A673 (cell line): Measurements from ENCODE around the gene PRKD1. TPM values are rescaled to one million over a fixed set of nuclear protein-coding genes. Genes with fewer than 3 reads are reported as not detected.
A peak's percentile ranks its signal among the peaks of the same experiment; 100 is the strongest.

ENCODE experiments used
- BruUV-seq: library from RNA; stranded (reverse); fragments of 400-500 nt; replicated peaks from 2 replicates; lab custom pipeline; 2021; lab: Mats Ljungman, UMichigan
- CTCF ChIA-PET: fragments of 300-600 bp; sonication (Branson Sonifier 250); formaldehyde crosslinking; loops from one replicate; lab custom pipeline; 2022; ENCODE audit warnings: antibody characterized with exemption; lab: Charles Lee
- POLR2A ChIA-PET: fragments of 300-600 bp; sonication (Branson Sonifier 250); formaldehyde crosslinking; loops from one replicate; lab custom pipeline; 2022; ENCODE audit warnings: antibody characterized with exemption; ENCODE audit not compliant: low non-redundant PET; lab: Charles Lee
- DNase-seq: peaks from one replicate; pipeline ENCODE4 v3.0.0-alpha.2; 2015; ENCODE audit warnings: low spot score
- H3K27ac ChIP-seq: fragments of 200-600 bp; sonication (generic); 2 replicates; pipeline ENCODE4 v1.5.1; 2016; ENCODE audit warnings: mixed run types, low read depth, mild to moderate bottlenecking, mixed read lengths, antibody characterized with exemption, low read length; ENCODE audit not compliant: poor library complexity, severe bottlenecking
- H3K27me3 ChIP-seq: fragments of 200-600 bp; sonication (generic); replicated peaks from 2 replicates; pipeline ENCODE4 v1.6.1; 2017; ENCODE audit warnings: mixed run types, low read depth, mild to moderate bottlenecking, mixed read lengths, antibody characterized with exemption, low read length; ENCODE audit not compliant: insufficient read depth, poor library complexity
- H3K36me3 ChIP-seq: fragments of 200-600 bp; sonication (generic); 2 replicates; pipeline ENCODE4 v1.6.1; 2016; ENCODE audit warnings: mixed run types, mild to moderate bottlenecking, mixed read lengths, antibody characterized with exemption, low read length; ENCODE audit not compliant: insufficient read depth, poor library complexity, severe bottlenecking
- H3K4me1 ChIP-seq: fragments of 200-600 bp; sonication (generic); 2 replicates; pipeline ENCODE4 v1.6.1; 2017; ENCODE audit warnings: mixed run types, mild to moderate bottlenecking, mixed read lengths, antibody characterized with exemption, low read length; ENCODE audit not compliant: insufficient read depth, poor library complexity, severe bottlenecking
- H3K4me3 ChIP-seq: fragments of 200-600 bp; sonication (generic); 2 replicates; pipeline ENCODE4 v1.5.1; 2016; ENCODE audit warnings: low read depth, mixed run types, mild to moderate bottlenecking, mixed read lengths, low read length; ENCODE audit not compliant: poor library complexity, severe bottlenecking
- H3K9me3 ChIP-seq: fragments of 200-600 bp; sonication (generic); 2 replicates; pipeline ENCODE4 v1.6.1; 2016; ENCODE audit warnings: mixed run types, low read depth, mild to moderate bottlenecking, mixed read lengths, antibody characterized with exemption, low read length; ENCODE audit not compliant: poor library complexity, severe bottlenecking
- CTCF ChIP-seq: fragments of 300-800, 200-600 bp; sonication (generic); conservative IDR thresholded peaks from 2 replicates; pipeline ENCODE4 v1.5.1; 2017; ENCODE audit warnings: low read depth, mild to moderate bottlenecking, antibody characterized with exemption, low read length, moderate library complexity, mixed read lengths
- EZH2 ChIP-seq: fragments of 200-600 bp; sonication (generic); IDR thresholded peaks from 2 replicates; pipeline ENCODE4 v1.6.1; 2017; ENCODE audit warnings: borderline replicate concordance, low read depth, mild to moderate bottlenecking, mixed read lengths, antibody characterized with exemption, low read length; ENCODE audit not compliant: poor library complexity, severe bottlenecking
- intact Hi-C: fragments of 100-400 bp; cut with micrococcal nuclease; formaldehyde crosslinking; loops from one replicate; pipeline ENCODE4 v1.10.0; 2022; ENCODE audit not compliant: unreplicated experiment
- total RNA-seq: library from RNA; stranded (reverse); gene quantifications from 2 replicates; pipeline ENCODE4 v1.2.3, GENCODE V29; 2021

PRKD1 gene
- total RNA-seq, 1 experiment from 2014 or later, result 45.7 TPM

GRCh38 chr14:29925736-29926135 is 1.9 kb downstream of the PRKD1 start:
- no peak for DNase-seq
- TF ChIP-seq EZH2, result no peak
- no peak for TF ChIP-seq CTCF
- Histone ChIP-seq H3K9me3 (no peaks in the 10 kb centered on the region), H3K27me3 (no peaks in the 10 kb centered on the region), H3K4me3 (peak overlapping the region; percentile 97), H3K27ac (peak overlapping the region; percentile 85), H3K4me1 (peaks cover 55% of the 10 kb centered on the region), H3K36me3 (no peaks in the 10 kb centered on the region)
- BruUV-seq, result no TSS peak
- POLR2A ChIA-PET, result no interaction called here
- intact Hi-C loops, result loop anchor here (5.0 to 10.0 kb wide), 4 partner anchors 82 to 287 kb away; no protein-coding TSS in a partner anchor
- CTCF ChIA-PET, result no interaction called here

- POLR2A ChIA-PET, result no interaction called here
- no peaks in the 10 kb centered on the region for H3K9me3 ChIP-seq
- CTCF ChIA-PET, result no interaction called here
- H3K4me3 ChIP-seq, result peak overlapping the region; percentile 97
- intact Hi-C loops, result loop anchor here (5.0 to 10.0 kb wide), 4 partner anchors 82 to 287 kb away; no protein-coding TSS in a partner anchor
- DNase-seq, result no peak
- no peaks in the 10 kb centered on the region for H3K36me3 ChIP-seq
- H3K27me3 ChIP-seq, result no peaks in the 10 kb centered on the region
- H3K4me1 ChIP-seq, result peaks cover 55% of the 10 kb centered on the region
- TSS peak; percentile 21 for BruUV-seq
- peak overlapping the region; percentile 85 for H3K27ac ChIP-seq
- TF ChIP-seq EZH2 (no peak), CTCF (no peak)
Measured at GRCh38 chr14:29925101-29925722, 2.4 kb downstream of the PRKD1 start.

GRCh38 chr14:29919845-29920244 is 7.8 kb downstream of the PRKD1 start:
- TF ChIP-seq CTCF (no peak), EZH2 (no peak)
- intact Hi-C loops, result loop anchor here (5.0 to 10.0 kb wide), 2 partner anchors 275 to 373 kb away; no protein-coding TSS in a partner anchor
- ChIA-PET CTCF (no interaction called here), POLR2A (interaction anchor here (0.6 kb wide), 1 partner anchor 9 kb away, joined by 6 read pairs; no protein-coding TSS in a partner anchor)
- DNase-seq, result peak; percentile 66
- H3K4me1 ChIP-seq, result peaks cover 77% of the 10 kb centered on the region
- H3K27me3 ChIP-seq, result no peaks in the 10 kb centered on the region
- H3K36me3 ChIP-seq, result no peaks in the 10 kb centered on the region
- H3K4me3 ChIP-seq, result no peak overlapping the region
- peak overlapping the region; percentile 86 for H3K27ac ChIP-seq
- no TSS peak for BruUV-seq
- no peaks in the 10 kb centered on the region for H3K9me3 ChIP-seq
